Stomach (tissue), 9 donors: ENCODE data around the gene TMEM135. TPM values are rescaled to one million over a fixed set of nuclear protein-coding genes. Genes with fewer than 3 reads are reported as not detected.

Experiments
- DNase-seq, 2 donors: peaks; one replicate each; pipeline versions ENCODE4 v3.0.0 to v3.0.0-alpha.2; 2013 to 2019
- H3K27ac ChIP-seq, 5 donors: fragments of 200-600 bp in 4 of 5; sonication (generic) in 4 of 5; one replicate each; pipeline ENCODE4 v1.5.1; 2013 to 2019; ENCODE audit warnings: mild to moderate bottlenecking in 1 of 5, moderate library complexity in 1 of 5
- H3K27me3 ChIP-seq, 3 donors: fragments of 200-600 bp; sonication (generic); one replicate each; pipeline ENCODE4 v1.5.1; 2017 to 2019; ENCODE audit warnings: mixed run types in 1 of 3
- H3K36me3 ChIP-seq, 4 donors: fragments of 200-600 bp; sonication (generic); 1 replicate in 3 of 4; 2 replicates in 1 of 4; pipeline ENCODE4 v1.5.1; 2016 to 2019
- H3K4me1 ChIP-seq, 4 donors: fragments of 200-600 bp; sonication (generic); one replicate each; pipeline ENCODE4 v1.5.1; 2016 to 2019
- H3K4me3 ChIP-seq, 4 donors: fragments of 200-600 bp; sonication (generic) in 3 of 4; one replicate each; pipeline ENCODE4 v1.5.1; 2016 to 2019; ENCODE audit warnings: mild to moderate bottlenecking in 1 of 4
- H3K9me3 ChIP-seq, 4 donors: fragments of 200-600 bp; sonication (generic); one replicate each; pipeline ENCODE4 v1.5.1; 2016 to 2019
- CTCF ChIP-seq, 7 experiments: fragments of 450-650 bp in 4 of 7; fragments of 200-600 bp in 3 of 7; sonication (generic) in 3 of 7; IDR thresholded peaks; one replicate each; pipeline ENCODE4 v1.5.1; 2016 to 2019; ENCODE audit warnings: antibody characterized with exemption in 7 of 7, control low read depth in 2 of 7, mild to moderate bottlenecking in 1 of 7
- EP300 ChIP-seq: sonication (generic); formaldehyde crosslinking; IDR thresholded peaks from one replicate; pipeline ENCODE4 v1.6.1; 2017; ENCODE audit warnings: antibody characterized with exemption
- POLR2A ChIP-seq, 4 donors: fragments of 450-650 bp; IDR thresholded peaks; one replicate each; pipeline ENCODE4 v1.6.1; 2016; ENCODE audit warnings: antibody characterized with exemption in 4 of 4, control low read depth in 2 of 4, mild to moderate bottlenecking in 1 of 4, moderate library complexity in 1 of 4
- POLR2AphosphoS5 ChIP-seq, 3 donors: sonication (generic); formaldehyde crosslinking; IDR thresholded peaks; one replicate each; pipeline ENCODE4 v1.6.1; 2016; ENCODE audit warnings: antibody characterized with exemption in 3 of 3
- WGBS, 5 donors: extraction: QIAGEN DNeasy Blood & Tissue Kit in 3 of 5; methylation state at CpG; one replicate each; pipeline versions ENCODE4 v1.1.5 to v1.1.7; 2013 to 2018; 5-methylcytosine and 5-hydroxymethylcytosine counted together
- intact Hi-C: fragments of 100-400 bp; cut with DNase I; formaldehyde crosslinking; loops from one replicate; pipeline ENCODE4 v1.15.1; 2023; ENCODE audit warnings: low total_unique reads
- polyA plus RNA-seq, 3 donors: library from polyadenylated mRNA; stranded (reverse); fragments of 200-250 nt; gene quantifications; one replicate each; pipeline ENCODE4 v1.2.3, GENCODE V29; 2013
- total RNA-seq, 5 donors: library from RNA; depleted of rRNA; stranded (reverse); fragments of >200 nt; gene quantifications; one replicate each; pipeline versions ENCODE4 v1.1.0 to v1.2.3, GENCODE V29; 2014 to 2016
- donor health status: healthy with polysubstance abuse.
- donor health status: Bipolar disorder and iron deficiency.
- donor health status: healthy.

TMEM135 gene
- total and polyA plus RNA-seq, 8 donors = 0.58 to 202 (median 3.9) TPM

- intact Hi-C loops = no loop called here
- Histone ChIP-seq H3K36me3 (no peaks in the 10 kb centered on the region), H3K27ac (no peak overlapping the region), H3K4me3 (no peak overlapping the region), H3K27me3 (no peaks in the 10 kb centered on the region), H3K9me3 (peaks cover 0 to 16% (median 9%) of the 10 kb centered on the region in 4 donors), H3K4me1 (peaks cover 0 to 5% (median 0%) of the 10 kb centered on the region in 4 donors)
- whole genome bisulfite sequencing, 5 donors = 55 to 83% (median 70%) methylated on average over 2 of the region's 2 CpGs
- DNase-seq = no peak
- TF ChIP-seq CTCF (IDR thresholded peaks at IDR 0.05) (no peak), EP300 (no peak), POLR2A (IDR thresholded peaks at IDR 0.05) (no peak), POLR2AphosphoS5 (IDR thresholded peaks at IDR 0.05) (no peak)
Measured at GRCh38 chr11:87228820-87229219, 191.1 kb downstream of the TMEM135 start.

DNA sequence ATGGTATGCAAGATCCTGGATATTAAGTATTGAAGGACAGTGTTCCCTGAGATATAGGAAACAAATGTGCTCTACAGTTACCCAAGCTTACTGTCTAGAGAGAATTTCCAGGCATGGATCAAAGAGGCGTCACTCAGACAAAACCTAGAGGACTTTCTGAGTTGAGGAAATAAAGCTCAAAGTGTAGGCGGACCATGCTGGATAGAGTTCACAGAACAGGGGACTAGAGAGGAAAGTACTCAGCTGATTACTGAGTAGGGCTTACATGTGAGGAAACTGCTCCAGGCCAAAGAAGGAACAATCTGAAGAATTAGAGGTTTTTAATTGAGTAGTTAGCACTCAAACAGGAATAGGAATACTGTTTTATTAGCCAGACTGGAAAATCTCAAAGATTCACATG is 193.3 kb downstream of the TMEM135 start:
- 97 to 99% (median 97%) methylated on average over 2 of the region's 2 CpGs for WGBS, 5 donors
- H3K9me3 ChIP-seq = peaks cover 0 to 16% (median 9%) of the 10 kb centered on the region in 4 donors
- no peaks in the 10 kb centered on the region for H3K36me3 ChIP-seq
- intact Hi-C loops = no loop called here
- DNase-seq = no peak
- no peak overlapping the region for H3K4me3 ChIP-seq
- no peaks in the 10 kb centered on the region for H3K4me1 ChIP-seq
- H3K27me3 ChIP-seq = no peaks in the 10 kb centered on the region
- no peak overlapping the region for H3K27ac ChIP-seq
- TF ChIP-seq CTCF (IDR thresholded peaks at IDR 0.05) (no peak), EP300 (no peak), POLR2A (IDR thresholded peaks at IDR 0.05) (no peak), POLR2AphosphoS5 (IDR thresholded peaks at IDR 0.05) (no peak)

- no peak overlapping the region for H3K4me3 ChIP-seq
- H3K36me3 ChIP-seq = no peaks in the 10 kb centered on the region
- no peaks in the 10 kb centered on the region for H3K4me1 ChIP-seq
- peaks cover 0 to 16% (median 9%) of the 10 kb centered on the region in 4 donors for H3K9me3 ChIP-seq
- DNase-seq = no peak
- H3K27me3 ChIP-seq = no peaks in the 10 kb centered on the region
- WGBS, 5 donors = 95 to 98% (median 97%) methylated on average over 1 of the region's 1 CpG
- H3K27ac ChIP-seq = no peak overlapping the region
- intact Hi-C loops = no loop called here
- TF ChIP-seq POLR2A (IDR thresholded peaks at IDR 0.05) (no peak), POLR2AphosphoS5 (IDR thresholded peaks at IDR 0.05) (no peak), EP300 (no peak), CTCF (IDR thresholded peaks at IDR 0.05) (no peak)
Measured at GRCh38 chr11:87232320-87232719, 194.6 kb downstream of the TMEM135 start.

DNA sequence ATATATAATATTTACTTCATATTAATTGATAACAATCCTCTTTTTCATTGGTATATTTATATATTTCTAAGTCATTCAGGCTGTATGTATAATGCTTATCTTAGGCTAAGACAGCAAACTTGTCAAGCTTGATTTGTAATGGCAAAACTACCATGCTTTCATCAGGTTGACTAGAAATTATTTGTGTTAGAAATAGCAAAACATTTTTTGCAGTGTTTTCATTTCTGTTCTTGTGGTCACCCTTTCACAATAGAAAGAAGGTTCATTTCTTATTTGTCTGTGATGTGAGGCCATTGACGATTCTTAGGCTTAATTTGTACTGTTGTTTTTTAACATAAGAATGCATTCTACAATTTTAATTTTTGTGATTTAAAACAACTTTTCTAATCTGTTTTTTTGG is 197.6 kb downstream of the TMEM135 start:
- DNase-seq = no peak
- WGBS, 5 donors = 69 to 97% (median 86%) methylated on average over 1 of the region's 1 CpG
- intact Hi-C loops = no loop called here

More for the DNA sequence above, 197.6 kb downstream of the TMEM135 start:
- no peaks in the 10 kb centered on the region for H3K4me1 ChIP-seq
- H3K36me3 ChIP-seq = no peaks in the 10 kb centered on the region
- no peak overlapping the region for H3K4me3 ChIP-seq
- TF ChIP-seq POLR2A (IDR thresholded peaks at IDR 0.05) (no peak), EP300 (no peak), POLR2AphosphoS5 (IDR thresholded peaks at IDR 0.05) (no peak), CTCF (IDR thresholded peaks at IDR 0.05) (no peak)
- peaks cover 0 to 16% (median 9%) of the 10 kb centered on the region in 4 donors for H3K9me3 ChIP-seq
- no peak overlapping the region for H3K27ac ChIP-seq
- no peaks in the 10 kb centered on the region for H3K27me3 ChIP-seq
